GM12878 (cell line): Measurements from ENCODE around the gene MYL11. TPM values are rescaled to one million over a fixed set of nuclear protein-coding genes. Genes with fewer than 3 reads are reported as not detected.

Experiments
- ATF7 ChIP-seq: fragments of 450-650 bp; IDR thresholded peaks from 2 replicates; pipeline ENCODE4 v1.6.1; 2016; ENCODE audit warnings: low read depth, mild to moderate bottlenecking
- BCL11A ChIP-seq: IDR thresholded peaks from 2 replicates; pipeline ENCODE4 v1.6.1; 2011; ENCODE audit warnings: low read depth, low read length
- CREM ChIP-seq: IDR thresholded peaks from 2 replicates; pipeline ENCODE4 v1.6.1; 2014; ENCODE audit warnings: antibody characterized with exemption, low read depth
- FOS ChIP-seq: IDR thresholded peaks from 3 replicates; pipeline ENCODE4 v1.6.1; 2011; ENCODE audit warnings: borderline replicate concordance; ENCODE audit not compliant: insufficient read length; ENCODE audit errors: extremely low read depth
- KAT2A ChIP-seq: conservative IDR thresholded peaks from 2 replicates; pipeline ENCODE4 v1.6.1; 2011; ENCODE audit warnings: low read depth, low read length; ENCODE audit not compliant: control insufficient read depth
- KLF5 ChIP-seq: fragments of 450-650 bp; IDR thresholded peaks from 2 replicates; pipeline ENCODE4 v1.6.1; 2014; ENCODE audit warnings: mild to moderate bottlenecking; ENCODE audit not compliant: partially characterized antibody
- LARP7 ChIP-seq: fragments of 450-650 bp; IDR thresholded peaks from 2 replicates; pipeline ENCODE4 v1.6.1; 2017; ENCODE audit warnings: mild to moderate bottlenecking
- NFYB ChIP-seq: IDR thresholded peaks from 2 replicates; pipeline ENCODE4 v1.6.1; 2011; ENCODE audit warnings: low read depth, mild to moderate bottlenecking, low read length, improper control_type of control experiment, moderate library complexity; ENCODE audit not compliant: insufficient read depth
- NR2F1 ChIP-seq: fragments of 450-650 bp; conservative IDR thresholded peaks from 2 replicates; pipeline ENCODE4 v1.6.1; 2017; ENCODE audit warnings: mild to moderate bottlenecking
- RUNX3 ChIP-seq: IDR thresholded peaks from 2 replicates; pipeline ENCODE4 v1.6.1; 2012; ENCODE audit warnings: low read length, inconsistent platforms
- TBL1XR1 ChIP-seq: IDR thresholded peaks from 2 replicates; pipeline ENCODE4 v1.6.1; 2012; ENCODE audit warnings: low read depth, low read length, improper control_type of control experiment
- TCF12 ChIP-seq: IDR thresholded peaks from 2 replicates; pipeline ENCODE4 v1.6.1; 2011; ENCODE audit warnings: low read depth, mild to moderate bottlenecking, low read length
- polyA plus RNA-seq, 11 experiments: library from polyadenylated mRNA; depleted of rRNA in 4 of 11; unstranded in 6 of 11; stranded (reverse) in 5 of 11; fragments of >200 nt; fragmentation: Nextera tagmentation in 4 of 11; fragmentation: Illumina TruSeq in 1 of 11; extraction: Ambion mirVana in 4 of 11; extraction: Trizol in 1 of 11; gene quantifications; 1 replicate in 1 of 11; 2 replicates in 10 of 11; pipeline versions ENCODE4 v1.2.1 to v1.2.3, GENCODE V29; 2011 to 2016; ENCODE audit warnings: inconsistent platforms in 2 of 11, missing spikeins in 2 of 11, low read depth in 1 of 11
- total RNA-seq, 4 experiments: library from RNA; depleted of rRNA in 3 of 4; stranded (reverse); fragments of >200 nt in 3 of 4; fragmentation: Illumina TruSeq in 1 of 4; extraction: Trizol in 1 of 4; gene quantifications; 2 replicates each; pipeline versions ENCODE4 v1.2.1 to v1.2.3, GENCODE V29; 2013 to 2021
- TF ChIP-seq, protein P1 (sequence below): fragments of 450-650 bp; IDR thresholded peaks from 2 replicates; pipeline ENCODE4 v1.6.1; 2016; ENCODE audit warnings: mild to moderate bottlenecking
- TF ChIP-seq, protein P2 (sequence below): IDR thresholded peaks from 2 replicates; pipeline ENCODE4 v1.6.1; 2012; ENCODE audit warnings: low read depth, low read length, improper control_type of control experiment
- TF ChIP-seq, protein P3 (sequence below), 3 experiments: IDR thresholded peaks in 2 of 3; conservative IDR thresholded peaks in 1 of 3; 2 replicates each; pipeline ENCODE4 v1.5.1; 2011; ENCODE audit warnings: low read depth in 3 of 3, low read length in 3 of 3, mild to moderate bottlenecking in 3 of 3, control low read depth in 2 of 3, moderate library complexity in 2 of 3, inconsistent platforms in 1 of 3, mixed read lengths in 1 of 3; ENCODE audit not compliant: control insufficient read depth in 2 of 3, insufficient read depth in 1 of 3; ENCODE audit errors: extremely low read depth in 1 of 3
- TF ChIP-seq, protein P4 (sequence below): IDR thresholded peaks from 2 replicates; pipeline ENCODE4 v1.6.1; 2012; ENCODE audit warnings: low read depth, low read length, improper control_type of control experiment
- TF ChIP-seq, protein P5 (sequence below): IDR thresholded peaks from 2 replicates; pipeline ENCODE4 v1.6.1; 2012; ENCODE audit warnings: mild to moderate bottlenecking, low read depth, low read length
- TF ChIP-seq, protein P6 (sequence below): fragments of 450-650 bp; IDR thresholded peaks from 2 replicates; pipeline ENCODE4 v1.6.1; 2014; ENCODE audit warnings: mild to moderate bottlenecking

The MYL11 gene
- total and polyA plus RNA-seq, 10 of the 15 experiments (the other 5 are each of a cell fraction or from before 2014, with no cell fraction given), result 0.19 to 1.2 (median 0.61) TPM; not detected in 5

DNA sequence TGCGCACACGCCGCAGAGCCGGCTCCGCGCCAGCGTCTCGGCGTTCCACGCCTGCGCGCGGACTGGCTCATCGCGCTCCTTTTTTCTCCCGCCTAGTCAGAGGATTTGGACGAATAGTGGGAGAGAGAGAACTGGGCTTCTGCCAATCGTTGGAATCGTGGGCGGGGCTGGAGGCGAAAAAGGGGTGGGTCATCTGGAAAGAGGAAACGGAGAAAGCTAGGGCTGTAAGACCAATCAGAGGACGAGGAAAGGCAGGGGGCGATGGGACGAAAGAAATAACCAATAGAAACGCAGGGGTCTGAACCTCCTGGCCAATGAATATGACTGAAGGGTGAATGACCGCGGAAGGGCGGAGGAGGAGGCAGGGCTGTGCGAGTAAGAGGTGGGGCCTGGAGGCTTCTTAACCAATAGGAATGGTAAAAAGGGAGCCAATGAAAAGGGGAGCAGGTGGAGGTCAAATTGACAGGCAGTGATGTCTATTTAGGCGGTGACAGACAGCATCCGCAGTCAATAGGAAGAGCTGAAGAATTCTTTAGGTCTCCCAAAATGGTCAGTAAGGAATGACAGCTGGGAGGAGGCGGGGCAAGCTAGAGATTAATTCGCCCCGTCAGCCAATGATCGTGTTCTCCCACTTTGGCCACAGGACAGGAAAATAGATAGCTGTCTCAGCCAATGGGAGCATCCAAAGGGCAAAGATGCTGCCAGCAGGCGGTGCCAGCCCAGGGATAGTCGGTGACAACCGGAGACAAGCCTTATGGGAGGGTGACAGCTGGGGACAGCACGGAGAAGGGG lies 4.0 kb upstream of the MYL11 start, which contains the start of gene TBC1D10B (continued):
- TF ChIP-seq, protein P1, sequence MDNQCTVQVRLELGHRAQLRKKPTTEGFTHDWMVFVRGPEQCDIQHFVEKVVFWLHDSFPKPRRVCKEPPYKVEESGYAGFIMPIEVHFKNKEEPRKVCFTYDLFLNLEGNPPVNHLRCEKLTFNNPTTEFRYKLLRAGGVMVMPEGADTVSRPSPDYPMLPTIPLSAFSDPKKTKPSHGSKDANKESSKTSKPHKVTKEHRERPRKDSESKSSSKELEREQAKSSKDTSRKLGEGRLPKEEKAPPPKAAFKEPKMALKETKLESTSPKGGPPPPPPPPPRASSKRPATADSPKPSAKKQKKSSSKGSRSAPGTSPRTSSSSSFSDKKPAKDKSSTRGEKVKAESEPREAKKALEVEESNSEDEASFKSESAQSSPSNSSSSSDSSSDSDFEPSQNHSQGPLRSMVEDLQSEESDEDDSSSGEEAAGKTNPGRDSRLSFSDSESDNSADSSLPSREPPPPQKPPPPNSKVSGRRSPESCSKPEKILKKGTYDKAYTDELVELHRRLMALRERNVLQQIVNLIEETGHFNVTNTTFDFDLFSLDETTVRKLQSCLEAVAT, result no peak; the same call in 1 of the 2 replicates
- TF ChIP-seq KLF5 (peak; percentile 80), TBL1XR1 (0 out of 2 replicates have a peak, but pooled peaks have one; percentile 38), RUNX3 (peak; percentile 47), FOS (peak; percentile 94), BCL11A (no peak), TCF12 (peak; percentile 73; the same call in 1 of the 2 replicates), LARP7 (no peak), CREM (peak; percentile 73), ATF7 (peak; percentile 97), KAT2A (no peak), NR2F1 (peak; percentile 28; the same call in 1 of the 2 replicates), NFYB (peak; percentile 85)
- TF ChIP-seq, protein P2, sequence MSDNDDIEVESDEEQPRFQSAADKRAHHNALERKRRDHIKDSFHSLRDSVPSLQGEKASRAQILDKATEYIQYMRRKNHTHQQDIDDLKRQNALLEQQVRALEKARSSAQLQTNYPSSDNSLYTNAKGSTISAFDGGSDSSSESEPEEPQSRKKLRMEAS, result no peak
- TF ChIP-seq, protein P3, sequence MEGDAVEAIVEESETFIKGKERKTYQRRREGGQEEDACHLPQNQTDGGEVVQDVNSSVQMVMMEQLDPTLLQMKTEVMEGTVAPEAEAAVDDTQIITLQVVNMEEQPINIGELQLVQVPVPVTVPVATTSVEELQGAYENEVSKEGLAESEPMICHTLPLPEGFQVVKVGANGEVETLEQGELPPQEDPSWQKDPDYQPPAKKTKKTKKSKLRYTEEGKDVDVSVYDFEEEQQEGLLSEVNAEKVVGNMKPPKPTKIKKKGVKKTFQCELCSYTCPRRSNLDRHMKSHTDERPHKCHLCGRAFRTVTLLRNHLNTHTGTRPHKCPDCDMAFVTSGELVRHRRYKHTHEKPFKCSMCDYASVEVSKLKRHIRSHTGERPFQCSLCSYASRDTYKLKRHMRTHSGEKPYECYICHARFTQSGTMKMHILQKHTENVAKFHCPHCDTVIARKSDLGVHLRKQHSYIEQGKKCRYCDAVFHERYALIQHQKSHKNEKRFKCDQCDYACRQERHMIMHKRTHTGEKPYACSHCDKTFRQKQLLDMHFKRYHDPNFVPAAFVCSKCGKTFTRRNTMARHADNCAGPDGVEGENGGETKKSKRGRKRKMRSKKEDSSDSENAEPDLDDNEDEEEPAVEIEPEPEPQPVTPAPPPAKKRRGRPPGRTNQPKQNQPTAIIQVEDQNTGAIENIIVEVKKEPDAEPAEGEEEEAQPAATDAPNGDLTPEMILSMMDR (IDR thresholded peaks at IDR 0.05 in 2 of 3, conservative IDR thresholded peaks at IDR 0.05 in 1 of 3; ENCODE audit: control insufficient read depth in 2 of 3, extremely low read depth in 1 of 3, insufficient read depth in 1 of 3, low read depth in 3 of 3, low read length in 3 of 3), result peak in 2 of 3 experiments; percentile 13 to 24; a peak in 3 of 6 replicates
- TF ChIP-seq, protein P4, sequence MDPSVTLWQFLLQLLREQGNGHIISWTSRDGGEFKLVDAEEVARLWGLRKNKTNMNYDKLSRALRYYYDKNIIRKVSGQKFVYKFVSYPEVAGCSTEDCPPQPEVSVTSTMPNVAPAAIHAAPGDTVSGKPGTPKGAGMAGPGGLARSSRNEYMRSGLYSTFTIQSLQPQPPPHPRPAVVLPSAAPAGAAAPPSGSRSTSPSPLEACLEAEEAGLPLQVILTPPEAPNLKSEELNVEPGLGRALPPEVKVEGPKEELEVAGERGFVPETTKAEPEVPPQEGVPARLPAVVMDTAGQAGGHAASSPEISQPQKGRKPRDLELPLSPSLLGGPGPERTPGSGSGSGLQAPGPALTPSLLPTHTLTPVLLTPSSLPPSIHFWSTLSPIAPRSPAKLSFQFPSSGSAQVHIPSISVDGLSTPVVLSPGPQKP, result peak; percentile 70; the same call in 1 of the 2 replicates
- TF ChIP-seq, protein P5, sequence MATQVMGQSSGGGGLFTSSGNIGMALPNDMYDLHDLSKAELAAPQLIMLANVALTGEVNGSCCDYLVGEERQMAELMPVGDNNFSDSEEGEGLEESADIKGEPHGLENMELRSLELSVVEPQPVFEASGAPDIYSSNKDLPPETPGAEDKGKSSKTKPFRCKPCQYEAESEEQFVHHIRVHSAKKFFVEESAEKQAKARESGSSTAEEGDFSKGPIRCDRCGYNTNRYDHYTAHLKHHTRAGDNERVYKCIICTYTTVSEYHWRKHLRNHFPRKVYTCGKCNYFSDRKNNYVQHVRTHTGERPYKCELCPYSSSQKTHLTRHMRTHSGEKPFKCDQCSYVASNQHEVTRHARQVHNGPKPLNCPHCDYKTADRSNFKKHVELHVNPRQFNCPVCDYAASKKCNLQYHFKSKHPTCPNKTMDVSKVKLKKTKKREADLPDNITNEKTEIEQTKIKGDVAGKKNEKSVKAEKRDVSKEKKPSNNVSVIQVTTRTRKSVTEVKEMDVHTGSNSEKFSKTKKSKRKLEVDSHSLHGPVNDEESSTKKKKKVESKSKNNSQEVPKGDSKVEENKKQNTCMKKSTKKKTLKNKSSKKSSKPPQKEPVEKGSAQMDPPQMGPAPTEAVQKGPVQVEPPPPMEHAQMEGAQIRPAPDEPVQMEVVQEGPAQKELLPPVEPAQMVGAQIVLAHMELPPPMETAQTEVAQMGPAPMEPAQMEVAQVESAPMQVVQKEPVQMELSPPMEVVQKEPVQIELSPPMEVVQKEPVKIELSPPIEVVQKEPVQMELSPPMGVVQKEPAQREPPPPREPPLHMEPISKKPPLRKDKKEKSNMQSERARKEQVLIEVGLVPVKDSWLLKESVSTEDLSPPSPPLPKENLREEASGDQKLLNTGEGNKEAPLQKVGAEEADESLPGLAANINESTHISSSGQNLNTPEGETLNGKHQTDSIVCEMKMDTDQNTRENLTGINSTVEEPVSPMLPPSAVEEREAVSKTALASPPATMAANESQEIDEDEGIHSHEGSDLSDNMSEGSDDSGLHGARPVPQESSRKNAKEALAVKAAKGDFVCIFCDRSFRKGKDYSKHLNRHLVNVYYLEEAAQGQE, result no peak
- TF ChIP-seq, protein P6, sequence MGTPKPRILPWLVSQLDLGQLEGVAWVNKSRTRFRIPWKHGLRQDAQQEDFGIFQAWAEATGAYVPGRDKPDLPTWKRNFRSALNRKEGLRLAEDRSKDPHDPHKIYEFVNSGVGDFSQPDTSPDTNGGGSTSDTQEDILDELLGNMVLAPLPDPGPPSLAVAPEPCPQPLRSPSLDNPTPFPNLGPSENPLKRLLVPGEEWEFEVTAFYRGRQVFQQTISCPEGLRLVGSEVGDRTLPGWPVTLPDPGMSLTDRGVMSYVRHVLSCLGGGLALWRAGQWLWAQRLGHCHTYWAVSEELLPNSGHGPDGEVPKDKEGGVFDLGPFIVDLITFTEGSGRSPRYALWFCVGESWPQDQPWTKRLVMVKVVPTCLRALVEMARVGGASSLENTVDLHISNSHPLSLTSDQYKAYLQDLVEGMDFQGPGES, result peak; percentile 90
